HG02973 (cell line): ENCODE data around the gene DYRK1A.

ENCODE experiments used
- ATAC-seq: cut with Tn5 transposase; IDR thresholded peaks from one replicate; pipeline ENCODE4 v1.9.1; 2021; ENCODE audit warnings: moderate library complexity; ENCODE audit not compliant: unreplicated experiment

The DYRK1A gene

DNA sequence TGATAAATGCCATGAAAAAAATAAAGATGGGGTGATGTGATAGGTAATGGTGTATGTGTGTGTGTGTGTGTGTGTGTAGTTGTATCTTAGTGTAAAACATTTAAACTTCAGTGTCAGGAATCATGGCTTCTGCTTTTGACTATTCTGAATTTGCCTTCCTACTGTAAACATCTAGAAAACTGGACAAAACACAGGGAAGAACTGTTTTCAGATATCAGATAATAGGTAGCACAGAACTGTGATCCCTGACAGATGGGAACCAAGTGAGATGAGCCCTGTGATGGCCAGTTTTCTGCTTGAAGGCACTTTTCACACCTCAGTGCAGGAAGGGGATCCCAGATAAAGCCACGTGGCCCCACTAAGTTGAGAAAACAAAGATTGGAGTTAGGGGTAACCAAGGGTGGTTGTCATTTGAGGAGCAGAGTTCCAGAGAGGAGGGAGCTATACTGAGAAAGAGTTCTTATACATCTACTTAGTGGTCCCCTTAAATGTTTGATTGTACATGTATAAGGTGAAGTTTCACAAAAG is 17.3 kb downstream of the DYRK1A start:
- no peak for ATAC-seq

GRCh38 chr21:37384416-37384815 is 17.8 kb downstream of the DYRK1A start:
- no peak for ATAC-seq

GRCh38 chr21:37385179-37385765 is 18.7 kb downstream of the DYRK1A start:
- no peak for ATAC-seq

DNA sequence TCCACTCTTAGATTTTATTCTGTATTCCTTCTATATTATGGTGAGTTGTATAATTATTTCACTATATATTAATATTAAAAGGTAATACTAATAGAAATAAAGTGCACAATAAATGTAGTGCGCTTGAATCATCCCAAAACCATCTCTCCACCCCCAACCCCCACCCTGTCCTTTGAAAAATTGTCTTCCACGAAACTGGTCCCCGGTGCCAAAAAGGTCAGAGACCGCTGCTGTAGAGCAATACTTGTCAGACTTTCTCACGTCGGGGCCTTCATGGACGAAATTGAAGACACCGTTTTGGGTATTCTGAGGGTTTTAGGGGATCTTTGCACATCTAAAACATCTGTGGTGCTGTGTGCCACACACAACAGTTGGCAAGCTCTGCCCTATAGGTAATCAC is 19.6 kb downstream of the DYRK1A start:
- ATAC-seq = no peak

DNA sequence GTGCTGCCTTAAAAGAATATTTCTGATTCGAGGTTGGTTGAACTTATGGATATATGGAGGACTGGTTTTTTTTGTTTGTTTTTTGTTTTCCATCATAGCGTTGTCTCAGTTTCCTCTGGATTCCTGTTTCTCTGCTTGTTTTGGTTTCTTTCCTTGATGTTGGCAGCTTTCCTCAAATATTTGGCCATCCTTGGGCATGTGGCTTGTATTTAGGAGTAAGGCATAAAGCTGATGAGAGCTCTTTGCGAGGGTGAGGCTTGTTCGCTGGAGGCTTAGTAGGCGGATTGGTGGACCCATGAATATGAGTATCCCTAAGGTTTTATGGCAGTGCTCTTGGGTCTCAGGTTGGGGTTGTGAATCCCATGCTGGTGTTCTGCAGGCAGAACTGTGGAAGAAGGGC is 22.9 kb downstream of the DYRK1A start:
- ATAC-seq = no peak

GRCh38 chr21:37391666-37392065 is 25.1 kb downstream of the DYRK1A start:
- ATAC-seq = no peak

- ATAC-seq = no peak
Observed at GRCh38 chr21:37392441-37392840, 25.9 kb downstream of the DYRK1A start.

- ATAC-seq = no peak
Observed at GRCh38 chr21:37393030-37393429, 26.5 kb downstream of the DYRK1A start.

DNA sequence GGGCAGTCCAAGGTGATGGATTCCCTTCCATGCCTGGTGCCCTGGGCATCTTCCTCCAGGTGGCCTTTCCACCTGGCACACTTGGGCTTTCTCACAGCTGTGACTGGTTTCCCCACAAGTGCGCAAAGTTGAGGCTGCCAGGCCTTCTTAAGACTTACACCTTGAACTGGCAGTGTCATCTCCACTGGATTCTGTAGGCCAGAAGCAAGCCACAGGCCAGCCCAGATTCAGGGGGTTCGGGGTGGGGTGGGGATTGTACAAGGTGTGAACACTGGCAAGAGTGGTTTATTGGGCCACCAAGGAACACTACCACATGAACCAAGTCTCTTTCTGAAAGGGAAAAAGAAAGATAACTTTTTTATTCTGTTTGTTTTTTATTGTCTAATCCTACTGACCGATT is 27.2 kb downstream of the DYRK1A start:
- ATAC-seq = no peak

DNA sequence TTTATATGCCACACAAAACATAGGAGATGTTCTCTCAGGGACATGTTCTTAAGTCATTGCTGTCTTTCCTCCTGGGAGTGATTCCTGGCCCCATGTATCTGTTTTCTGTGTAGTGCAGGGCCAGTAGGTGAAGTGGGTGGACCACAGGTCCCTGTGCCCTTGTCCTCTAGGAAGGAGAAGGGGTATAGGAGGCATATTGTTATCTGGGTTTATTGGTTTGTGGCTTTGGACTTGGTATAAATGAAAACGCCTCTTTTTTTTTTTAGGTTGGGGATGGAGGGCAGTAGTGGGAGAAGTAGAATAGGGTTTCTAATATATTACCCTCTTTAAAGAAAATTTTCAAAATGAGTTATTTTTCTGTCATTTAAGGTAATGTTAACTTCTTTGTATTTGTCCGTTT is 29.4 kb downstream of the DYRK1A start:
- no peak for ATAC-seq

DNA sequence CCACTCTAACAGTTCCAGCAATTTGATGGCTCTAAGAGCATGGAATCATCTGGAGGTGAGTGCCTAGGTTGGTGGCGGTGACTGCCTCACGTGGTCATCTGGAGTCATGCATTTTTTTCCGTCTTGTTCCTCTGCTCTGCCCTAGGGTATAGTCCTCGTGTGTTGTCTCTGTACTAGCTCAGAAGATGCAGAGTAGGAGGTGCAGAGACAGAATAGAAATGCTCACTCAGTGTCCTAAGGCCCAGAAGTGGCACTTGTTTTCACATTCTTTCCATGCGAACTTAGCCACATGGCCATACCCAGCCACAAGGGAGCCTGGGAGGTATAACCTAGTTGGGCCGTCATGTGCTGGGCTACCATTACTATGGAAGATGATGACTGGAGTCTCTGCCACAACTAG is 30.3 kb downstream of the DYRK1A start:
- no peak for ATAC-seq

DNA sequence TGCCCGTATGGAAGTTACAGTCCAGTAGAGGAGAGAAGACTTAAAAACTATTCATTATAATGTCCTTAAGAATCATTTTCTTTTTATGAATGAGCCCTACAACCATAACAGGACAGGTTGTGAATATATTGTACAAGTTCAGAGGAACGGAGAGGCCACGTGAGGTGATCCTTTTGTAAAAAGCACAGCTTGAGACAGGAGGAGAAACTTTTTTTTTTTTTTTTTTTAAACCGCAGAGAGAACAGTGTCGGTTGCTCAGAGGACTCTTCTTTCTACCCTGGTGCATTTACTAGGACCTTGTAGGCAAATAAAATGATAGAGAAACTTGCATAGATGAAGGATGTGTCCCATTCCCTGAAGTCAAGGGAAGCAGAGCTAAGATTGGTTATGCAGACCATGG is 32.1 kb downstream of the DYRK1A start:
- ATAC-seq = no peak

GRCh38 chr21:37402251-37402867 is 35.8 kb downstream of the DYRK1A start:
- ATAC-seq = no peak

- ATAC-seq = no peak
Observed at GRCh38 chr21:37405629-37406028, 39.1 kb downstream of the DYRK1A start.

GRCh38 chr21:37407719-37408420 is 41.3 kb downstream of the DYRK1A start:
- no peak for ATAC-seq

DNA sequence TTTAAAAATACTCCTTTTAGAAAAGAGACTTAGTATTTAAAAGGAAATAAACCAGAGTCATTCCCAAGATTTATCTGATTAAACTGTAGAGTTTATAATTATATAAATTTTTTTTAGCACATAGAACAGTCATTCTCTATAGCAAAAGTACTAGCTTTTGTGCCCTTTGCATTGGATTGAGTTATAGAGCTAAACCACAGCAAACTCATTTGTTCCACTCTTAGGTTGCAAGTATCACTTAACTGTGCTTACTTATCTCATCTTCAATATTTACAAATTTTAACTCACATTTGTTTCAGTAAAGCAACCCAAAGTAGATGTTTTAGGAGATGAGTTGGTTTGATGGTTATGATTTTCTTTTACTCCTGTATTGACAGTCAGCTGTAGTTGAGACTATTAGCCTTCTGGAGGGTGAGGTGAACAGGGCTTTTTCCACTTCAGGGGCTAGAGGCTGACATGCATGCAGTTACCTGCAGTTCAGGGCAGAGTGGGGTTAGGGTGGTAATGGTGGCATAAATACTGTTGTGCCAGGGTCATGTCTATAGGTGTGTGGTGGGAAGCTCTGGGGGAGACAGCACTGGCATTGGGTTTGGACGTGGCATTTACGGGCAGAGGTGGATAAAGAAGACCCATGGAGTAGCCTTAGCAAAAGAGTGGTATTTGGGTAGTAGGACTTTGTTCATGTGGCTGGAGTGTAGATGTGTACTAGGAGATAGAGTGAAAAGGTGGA is 42.1 kb downstream of the DYRK1A start:
- ATAC-seq = no peak

DNA sequence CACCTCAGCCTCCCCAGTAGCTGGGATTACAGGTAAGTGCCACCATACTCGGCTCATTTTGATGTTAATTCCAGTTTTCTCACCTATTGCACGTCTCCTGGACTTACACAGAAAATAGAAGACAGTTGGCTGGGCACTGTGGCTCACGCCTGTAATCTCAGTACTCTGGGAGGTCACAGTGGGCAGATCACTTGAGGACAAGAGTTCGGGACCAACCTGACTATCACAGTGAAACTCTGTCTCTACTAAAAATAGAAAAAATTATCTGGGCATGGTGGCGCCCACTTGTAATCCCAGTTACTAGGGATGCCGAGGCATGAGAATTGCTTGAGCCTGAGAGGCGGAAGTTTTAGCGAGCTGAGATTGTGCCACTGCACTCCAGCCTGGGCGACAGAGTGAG is 44.1 kb downstream of the DYRK1A start:
- no peak for ATAC-seq

GRCh38 chr21:37412603-37413360 is 46.2 kb downstream of the DYRK1A start:
- no peak for ATAC-seq

DNA sequence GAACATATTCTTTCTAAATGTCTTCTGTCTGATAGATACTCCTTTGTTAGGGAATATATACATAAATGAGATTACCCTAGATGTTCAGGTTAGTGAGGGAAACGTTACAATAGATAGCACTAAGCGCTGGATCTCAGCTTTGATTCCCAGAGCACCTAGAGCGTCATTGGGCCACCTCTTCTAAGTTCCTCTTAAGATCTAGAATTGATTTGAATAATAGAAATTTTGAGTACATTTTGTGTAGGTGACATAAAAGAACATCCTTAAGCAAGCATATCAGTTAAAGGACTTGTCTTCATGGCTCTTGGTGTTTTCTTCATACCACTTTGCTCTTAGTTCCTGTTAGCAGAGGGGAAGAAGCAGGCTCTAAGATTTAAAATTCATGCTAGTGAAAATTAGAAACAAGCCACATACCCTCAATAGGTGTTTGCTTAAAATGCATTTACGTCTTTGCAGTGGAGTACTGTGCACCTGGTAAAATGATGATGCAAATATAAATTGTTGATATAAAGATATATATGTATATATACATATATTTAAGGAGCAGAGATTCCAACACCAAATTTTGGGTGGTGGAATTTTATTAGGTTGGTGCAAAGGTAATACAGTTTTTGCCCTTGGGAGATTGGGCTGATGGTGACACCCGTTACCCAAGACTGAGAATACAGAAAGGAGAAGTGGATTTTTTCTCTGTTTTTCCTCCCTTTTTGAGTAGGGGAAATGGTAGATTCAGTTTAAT is 47.1 kb downstream of the DYRK1A start:
- ATAC-seq = no peak
